Measurements from ENCODE around the gene SLC4A3. TPM values are rescaled to one million over a fixed set of nuclear protein-coding genes. Genes with fewer than 3 reads are reported as not detected.

The SLC4A3 gene
- total and polyA plus RNA-seq, 2 of the 13 experiments (the other 11 are each of a cell fraction or from before 2014, with no cell fraction given) = 0.18 to 0.95 TPM

GRCh38 chr2:219605607-219605954 is 21.8 kb upstream of the SLC4A3 start (continued):
- TF ChIP-seq ZNF687 (CRISPR knock-in tag; IDR thresholded peaks at IDR 0.05) (peak; percentile 49; the same call in 1 of the 2 replicates), CTCF (CRISPR knock-in tag; IDR thresholded peaks at IDR 0.05) (peak; percentile 39; the same call in 1 of the 2 replicates), ZIK1 (CRISPR knock-in tag; IDR thresholded peaks at IDR 0.05; ENCODE audit: borderline replicate concordance, low read depth) (no peak)

DNA sequence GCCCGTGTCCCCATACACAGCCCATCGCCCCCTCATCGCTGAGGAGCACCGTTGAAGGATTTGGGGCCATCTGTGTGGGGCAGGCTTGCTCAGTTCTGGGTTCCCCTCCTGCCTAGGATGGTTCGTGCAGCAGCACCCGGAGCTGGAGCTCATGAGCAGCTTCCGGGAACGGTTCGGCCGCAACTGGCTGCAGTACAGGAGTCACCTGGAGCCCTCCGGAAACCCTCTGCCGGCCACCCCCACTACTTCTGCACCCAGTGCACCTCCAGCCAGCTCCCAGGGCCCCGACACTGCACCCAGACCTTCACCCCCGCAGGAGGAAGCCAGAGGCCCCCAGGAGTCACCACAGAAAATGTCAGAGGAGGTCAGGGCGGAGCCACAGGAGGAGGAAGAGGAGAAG is 19.5 kb upstream of the SLC4A3 start:
- Histone ChIP-seq H2AFZ (ENCODE audit: low read length) (no peak overlapping the region), H3K27ac (ENCODE audit: extremely low read length, insufficient read depth, low read length) (no peak overlapping the region), H3K27me3 (ENCODE audit: control insufficient read depth in 1 of 2, insufficient read depth in 2 of 2, low read length in 2 of 2) (no peaks in the 10 kb centered on the region), H3K79me2 (ENCODE audit: insufficient read depth, low read length) (no peaks in the 10 kb centered on the region), H3K9ac (ENCODE audit: insufficient read depth, low read depth, low read length) (no peak overlapping the region), H3K4me3 (replicated peaks in 1 of 3; ENCODE audit: insufficient read depth in 1 of 3, low read depth in 2 of 3, low read length in 3 of 3) (no peak overlapping the region), H3K36me3 (replicated peaks in 1 of 2; ENCODE audit: control insufficient read depth in 1 of 2, insufficient read depth in 2 of 2, low read length in 2 of 2) (peaks cover 16 to 36% of the 10 kb centered on the region in 2 experiments), H3K4me1 (ENCODE audit: insufficient read depth, low read length) (peaks cover 17% of the 10 kb centered on the region), H3K4me2 (ENCODE audit: low read depth, low read length) (no peak overlapping the region), H3K9me3 (ENCODE audit: low read length) (no peaks in the 10 kb centered on the region), H4K20me1 (ENCODE audit: insufficient read depth, low read length) (no peaks in the 10 kb centered on the region)
- ChIA-PET POLR2A (no interaction called here), CTCF (ENCODE audit: low intra/inter-chr PET ratio, low total read pairs) (no interaction called here)
- no peak for DNase-seq (ENCODE audit: low spot score)
- ATAC-seq = no peak
- no TSS peak for BruUV-seq (replicated peaks)
- in situ Hi-C loops (cut with HindIII; ENCODE audit: extremely low pct_ligation_motif_present, low pct_unique_long_range_greater_than_20kb) (no loop called here), intact Hi-C loops (cut with micrococcal nuclease; ENCODE audit: unreplicated experiment) (no loop called here)
- 86% methylated on average over 15 of the region's 15 CpGs for WGBS (ENCODE audit: low lambda C conversion rate)
- no peak for FAIRE-seq
- TF ChIP-seq ZNF446 (CRISPR knock-in tag; IDR thresholded peaks at IDR 0.05) (no peak), KDM6A (CRISPR knock-in tag; IDR thresholded peaks at IDR 0.05; ENCODE audit: low read depth) (no peak), HDAC2 (CRISPR knock-in tag; IDR thresholded peaks at IDR 0.05) (no peak), STAT6 (CRISPR knock-in tag; IDR thresholded peaks at IDR 0.05; ENCODE audit: borderline replicate concordance) (no peak), ZGPAT (CRISPR knock-in tag; IDR thresholded peaks at IDR 0.05) (no peak), ZNF737 (CRISPR knock-in tag; IDR thresholded peaks at IDR 0.05; ENCODE audit: borderline replicate concordance) (no peak), ZNF556 (CRISPR knock-in tag; IDR thresholded peaks at IDR 0.05; ENCODE audit: borderline replicate concordance) (no peak), ZNF776 (CRISPR knock-in tag; IDR thresholded peaks at IDR 0.05) (no peak), NR2F2 (IDR thresholded peaks at IDR 0.05; ENCODE audit: borderline replicate concordance, low read depth) (no peak), CAMTA2 (CRISPR knock-in tag; IDR thresholded peaks at IDR 0.05; ENCODE audit: borderline replicate concordance) (no peak), FOXA3 (CRISPR knock-in tag; IDR thresholded peaks at IDR 0.05) (no peak), POLR2A (IDR thresholded peaks at IDR 0.05; ENCODE audit: insufficient read depth in 1 of 2, low read depth in 2 of 2, low read length in 2 of 2) (no peak)
